HG03175 (cell line): ENCODE results near the gene SOX12.

Source experiments
- ATAC-seq: cut with Tn5 transposase; IDR thresholded peaks from one replicate; pipeline ENCODE4 v1.9.1; 2021; ENCODE audit warnings: mild to moderate bottlenecking, moderate library complexity; ENCODE audit not compliant: unreplicated experiment

The SOX12 gene

GRCh38 chr20:325045-325888 lies at the start of gene SOX12:
TSS of gene SOX12 (plus strand) at chr20:325552. CDS start at chr20:325925, 373 bp downstream.
- peak; percentile 78 for ATAC-seq

GRCh38 chr20:275791-276190 lies 49.6 kb upstream of the SOX12 start:
- ATAC-seq, result no peak

GRCh38 chr20:276620-277495 lies 48.5 kb upstream of the SOX12 start:
- ATAC-seq, result no peak

- ATAC-seq, result no peak
These were observed 47.9 kb upstream of the SOX12 start for GRCh38 chr20:277496-277781.

GRCh38 chr20:278181-278580 lies 47.2 kb upstream of the SOX12 start:
- ATAC-seq, result no peak

- ATAC-seq, result no peak
These were observed 46.5 kb upstream of the SOX12 start for GRCh38 chr20:278607-279571.

GRCh38 chr20:284172-284571 lies 41.2 kb upstream of the SOX12 start:
- ATAC-seq, result no peak

GRCh38 chr20:286508-286907 lies 38.8 kb upstream of the SOX12 start:
- ATAC-seq, result no peak

- no peak for ATAC-seq
These were observed 36.2 kb upstream of the SOX12 start for GRCh38 chr20:288956-289692.

- ATAC-seq, result no peak
These were observed 35.7 kb upstream of the SOX12 start for GRCh38 chr20:289693-290083.

- ATAC-seq, result peak; percentile 90
These were observed 35.1 kb upstream of the SOX12 start, which contains the start of gene C20orf96 for GRCh38 chr20:290084-290831. TSS of gene C20orf96 (minus strand) at chr20:290750. CDS start at chr20:290610, 140 bp downstream.

GRCh38 chr20:294602-295001 lies 30.8 kb upstream of the SOX12 start:
- no peak for ATAC-seq

- no peak for ATAC-seq
These were observed 29.5 kb upstream of the SOX12 start for GRCh38 chr20:295804-296203.

GRCh38 chr20:297098-297924 lies 28.0 kb upstream of the SOX12 start, which contains the start of gene ZCCHC3:
TSS of gene ZCCHC3 (plus strand) at chr20:297570. CDS start at chr20:297587, 17 bp downstream.
- ATAC-seq, result peak; percentile 72

GRCh38 chr20:297925-298775 lies 27.2 kb upstream of the SOX12 start:
- peak; percentile 30 for ATAC-seq

- ATAC-seq, result no peak
These were observed 26.5 kb upstream of the SOX12 start for GRCh38 chr20:298776-299391.

GRCh38 chr20:300345-300990 lies 24.9 kb upstream of the SOX12 start:
- ATAC-seq, result no peak
